Nephron progenitor cell (in vitro differentiated cells): ENCODE results near the gene ALOX12B.
"Not testable (repeated sequence)": the region's sequence is repeated elsewhere in the genome, so short reads cannot be mapped to it uniquely, and the experiment has no call there.

Source experiments
- DNase-seq: peaks from one replicate; pipeline ENCODE4 v3.0.0; 2021
- H3K27ac Mint-ChIP-seq: 2 replicates; pipeline ENCODE4 v1.8.0; 2021; ENCODE audit warnings: mild to moderate bottlenecking, moderate library complexity, mixed read lengths
- H3K27me3 Mint-ChIP-seq: 2 replicates; pipeline ENCODE4 v1.8.0; 2021; ENCODE audit warnings: mild to moderate bottlenecking, low read depth, mixed read lengths; ENCODE audit not compliant: poor library complexity
- H3K36me3 Mint-ChIP-seq: 2 replicates; pipeline ENCODE4 v1.8.0; 2021; ENCODE audit warnings: low read depth, mixed read lengths
- H3K4me1 Mint-ChIP-seq: 2 replicates; pipeline ENCODE4 v1.8.0; 2021; ENCODE audit warnings: mixed read lengths
- H3K4me3 Mint-ChIP-seq: 2 replicates; pipeline ENCODE4 v1.8.0; 2021; ENCODE audit warnings: mild to moderate bottlenecking, moderate library complexity, mixed read lengths
- H3K9me3 Mint-ChIP-seq: 2 replicates; pipeline ENCODE4 v1.8.0; 2021; ENCODE audit warnings: mild to moderate bottlenecking, moderate library complexity, mixed read lengths
- CTCF ChIP-seq: fragments of 200-600 bp; sonication (generic); IDR thresholded peaks from 2 replicates; pipeline ENCODE4 v1.5.0; 2021; ENCODE audit warnings: antibody characterized with exemption

The ALOX12B gene

GRCh38 chr17:8116776-8117175 lies 29.3 kb upstream of the ALOX12B start:
- no peak for DNase-seq
- Mint-ChIP-seq H3K36me3 (no peaks in the 10 kb centered on the region), H3K4me1 (peaks cover 23% of the 10 kb centered on the region), H3K9me3 (no peaks in the 10 kb centered on the region), H3K27ac (no peak overlapping the region), H3K27me3 (peaks cover 90% of the 10 kb centered on the region), H3K4me3 (no peak overlapping the region)
- TF ChIP-seq CTCF, result no peak

- Mint-ChIP-seq H3K9me3 (no peaks in the 10 kb centered on the region), H3K36me3 (no peaks in the 10 kb centered on the region), H3K27me3 (peaks cover 91% of the 10 kb centered on the region), H3K27ac (no peak overlapping the region), H3K4me3 (peak overlapping the region; percentile 56), H3K4me1 (peaks cover 21% of the 10 kb centered on the region)
- DNase-seq, result no peak
- TF ChIP-seq CTCF, result no peak
Observed at GRCh38 chr17:8110907-8111306, 23.4 kb upstream of the ALOX12B start.

DNA sequence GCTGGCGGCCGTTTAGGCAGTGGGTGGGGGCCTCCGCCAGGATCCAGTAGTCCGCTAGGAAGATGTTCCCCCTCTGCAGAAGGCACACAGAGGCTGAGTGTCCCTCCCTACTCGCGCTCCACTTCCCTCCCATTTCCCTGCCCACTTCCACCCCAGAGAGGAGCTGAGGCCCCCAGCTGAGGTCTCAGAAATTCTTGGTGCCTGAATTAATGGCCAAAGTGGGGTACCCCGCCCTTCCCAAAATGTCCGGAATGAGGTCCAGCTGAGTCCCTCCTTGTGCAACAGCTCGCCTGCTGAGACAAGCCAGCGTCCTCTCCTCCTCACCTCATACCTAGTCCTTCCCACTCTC lies 22.9 kb upstream of the ALOX12B start:
- Mint-ChIP-seq H3K4me3 (peak overlapping the region; percentile 56), H3K4me1 (peaks cover 21% of the 10 kb centered on the region)

GRCh38 chr17:8109661-8110455 lies 22.3 kb upstream of the ALOX12B start:
- Mint-ChIP-seq H3K36me3 (no peaks in the 10 kb centered on the region), H3K27ac (no peak overlapping the region), H3K4me3 (peak overlapping the region; percentile 52), H3K4me1 (peaks cover 16% of the 10 kb centered on the region), H3K27me3 (peaks cover 90% of the 10 kb centered on the region), H3K9me3 (no peaks in the 10 kb centered on the region)
- TF ChIP-seq CTCF, result peak; percentile 87
- peak; percentile 78 for DNase-seq

More for the DNA sequence above, 22.9 kb upstream of the ALOX12B start:
- H3K27me3 Mint-ChIP-seq, result peaks cover 90% of the 10 kb centered on the region
- H3K36me3 Mint-ChIP-seq, result no peaks in the 10 kb centered on the region
- no peak for DNase-seq
- no peak for TF ChIP-seq CTCF
- H3K9me3 Mint-ChIP-seq, result no peaks in the 10 kb centered on the region
- no peak overlapping the region for H3K27ac Mint-ChIP-seq

GRCh38 chr17:8108972-8109660 lies 21.6 kb upstream of the ALOX12B start:
- H3K27ac Mint-ChIP-seq, result no peak overlapping the region
- TF ChIP-seq CTCF, result no peak

DNA sequence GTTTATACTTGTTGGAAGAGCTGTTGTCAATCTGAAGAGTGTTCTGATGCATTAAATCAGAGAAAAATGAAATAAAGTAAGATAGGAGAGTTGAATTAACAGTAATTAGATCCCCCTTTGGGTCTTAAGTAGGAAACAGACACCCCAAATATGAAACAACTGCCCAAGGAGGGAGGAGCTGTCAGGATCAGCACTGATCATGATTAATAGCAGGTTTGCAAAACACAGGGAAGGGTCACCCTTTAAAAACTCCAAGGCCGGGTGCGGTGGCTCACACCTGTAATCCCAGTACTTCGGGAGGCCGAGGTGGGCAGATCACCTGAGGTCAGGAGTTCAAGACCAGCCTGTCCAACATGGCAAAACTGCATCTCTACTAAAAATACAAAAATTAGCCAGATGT lies 19.5 kb upstream of the ALOX12B start:
- Mint-ChIP-seq H3K4me1 (peaks cover 12% of the 10 kb centered on the region), H3K27me3 (peaks cover 78% of the 10 kb centered on the region)
- DNase-seq, H3K9me3 Mint-ChIP-seq, H3K27ac Mint-ChIP-seq, H3K4me3 Mint-ChIP-seq, H3K36me3 Mint-ChIP-seq: not testable (repeated sequence)

More at GRCh38 chr17:8108972-8109660, 21.6 kb upstream of the ALOX12B start:
- Mint-ChIP-seq H3K4me1 (peaks cover 12% of the 10 kb centered on the region), H3K27me3 (peaks cover 90% of the 10 kb centered on the region), H3K36me3 (no peaks in the 10 kb centered on the region), H3K4me3 (no peak overlapping the region), H3K9me3 (no peaks in the 10 kb centered on the region)
- no peak for DNase-seq
